Heart right ventricle (tissue), 16 donors: ENCODE data around the gene E4F1. TPM values are rescaled to one million over a fixed set of nuclear protein-coding genes. Genes with fewer than 3 reads are reported as not detected.
A peak's percentile ranks its signal among the peaks of the same experiment; 100 is the strongest.

ENCODE experiments used
- ATAC-seq, 8 donors: fragments of 200-7000 bp; cut with Tn5 transposase; one replicate each; pipeline ENCODE4 v1.9.1; 2020; ENCODE audit warnings: mild to moderate bottlenecking in 8 of 8, moderate library complexity in 8 of 8, moderate number of reproducible peaks in 1 of 8
- DNase-seq, 2 donors: peaks; one replicate each; pipeline ENCODE4 v3.0.0-alpha.2; 2020
- H3K27ac ChIP-seq, 10 donors: fragments of 200-600 bp; sonication (generic) in 2 of 10; one replicate each; pipeline versions ENCODE4 v1.5.0 to v1.8.0; 2020 to 2022; ENCODE audit warnings: mild to moderate bottlenecking in 3 of 10
- H3K27me3 ChIP-seq, 7 donors: fragments of 200-600 bp; one replicate each; pipeline ENCODE4 v1.8.0; 2021 to 2022; ENCODE audit warnings: mild to moderate bottlenecking in 2 of 7
- H3K36me3 ChIP-seq, 9 donors: fragments of 200-600 bp; sonication (generic) in 1 of 9; one replicate each; pipeline versions ENCODE4 v1.5.0 to v1.8.0; 2020 to 2022; ENCODE audit warnings: mild to moderate bottlenecking in 2 of 9
- H3K4me1 ChIP-seq, 9 donors: fragments of 200-600 bp; sonication (generic) in 1 of 9; one replicate each; pipeline versions ENCODE4 v1.5.0 to v1.8.0; 2020 to 2022; ENCODE audit warnings: mild to moderate bottlenecking in 4 of 9
- H3K4me3 ChIP-seq, 10 donors: fragments of 200-600 bp; sonication (generic) in 2 of 10; one replicate each; pipeline versions ENCODE4 v1.5.0 to v1.8.0; 2020 to 2022; ENCODE audit warnings: mild to moderate bottlenecking in 7 of 10, moderate library complexity in 2 of 10
- H3K9me3 ChIP-seq, 11 donors: fragments of 200-600 bp in 10 of 11; sonication (generic) in 2 of 11; one replicate each; pipeline versions ENCODE4 v1.5.0 to v1.8.0; 2013 to 2022; ENCODE audit warnings: mild to moderate bottlenecking in 2 of 11, control low read depth in 1 of 11, moderate library complexity in 1 of 11
- WGBS, 2 donors: extraction: QIAGEN DNeasy Blood & Tissue Kit; methylation state at CpG; one replicate each; pipeline ENCODE4 v1.1.7; 2013; ENCODE audit warnings: inconsistent platforms in 1 of 2; 5-methylcytosine and 5-hydroxymethylcytosine counted together
- intact Hi-C, 10 donors: fragments of 100-400 bp; cut with DNase I; formaldehyde crosslinking; loops; one replicate each; pipeline versions ENCODE4 v1.11.1 to v1.14.2; 2022
- polyA plus RNA-seq, 2 donors: library from polyadenylated mRNA; stranded (reverse); fragments of 200-250 nt; gene quantifications; one replicate each; pipeline ENCODE4 v1.2.3, GENCODE V29; 2013
- total RNA-seq, 10 donors: library from RNA; stranded (reverse); fragmentation: NEBNext Ultra II Directional in 3 of 10; extraction: Animal tissue kit (Norgen Biotek cat#: 25700) in 3 of 10; gene quantifications; one replicate each; pipeline versions ENCODE4 v1.2.1 to v1.2.4, GENCODE V29; 2021 to 2023
- TF ChIP-seq, protein P1 (sequence below), 9 donors: fragments of 200-600 bp; sonication (generic) in 2 of 9; IDR thresholded peaks; one replicate each; pipeline versions ENCODE4 v1.5.0 to v1.8.0; 2021 to 2022; ENCODE audit warnings: antibody characterized with exemption in 9 of 9, mild to moderate bottlenecking in 5 of 9, moderate library complexity in 1 of 9
- donor health status: Arrhythmogenic right ventricular cardiomyopathy.
- donor health status: ischemic (EF 13 %, LVEDD 7.1; RV severe dilation, severe dysfunction).
- donor health status: healthy with polysubstance abuse.
- donor health status: DM: no; HTN: yes; CAD: no.
- donor health status: DM: no; HTN: no; CAD: no.
- donor health status: ischemic (EF 25% LVEDD 6.9; RV normal size, moderate dysfunction).
- donor health status: ischemic (EF 25% LVEDD 5.7; RV mildly dilated, moderate dysfunction).
- donor health status: healthy.
- donor health status: DM: yes; HTN: yes; CAD: no.
- donor health status: Ischemic cardiomyopathy.
- donor health status: ischemic (EF 35%, LVEDD 5.7; RV mildly dilated, moderate dysfunction).
- donor health status: nonischemic (EF 11% LVEDD 7.7; RV severe dilation, severe dysfunction).
- donor health status: DM: yes; HTN: yes; CAD: no.
- donor health status: PGD.
- donor health status: ischemic (EF 29% LVEDD 5.4; RV normal size, mild dysfunction).
- donor health status: nonischemic (EF 23%, LVEDD 6.1; RV moderate dilation, normal function).

The E4F1 gene
- total and polyA plus RNA-seq, 12 donors: 8.4 to 34.8 (median 10.9) TPM

DNA sequence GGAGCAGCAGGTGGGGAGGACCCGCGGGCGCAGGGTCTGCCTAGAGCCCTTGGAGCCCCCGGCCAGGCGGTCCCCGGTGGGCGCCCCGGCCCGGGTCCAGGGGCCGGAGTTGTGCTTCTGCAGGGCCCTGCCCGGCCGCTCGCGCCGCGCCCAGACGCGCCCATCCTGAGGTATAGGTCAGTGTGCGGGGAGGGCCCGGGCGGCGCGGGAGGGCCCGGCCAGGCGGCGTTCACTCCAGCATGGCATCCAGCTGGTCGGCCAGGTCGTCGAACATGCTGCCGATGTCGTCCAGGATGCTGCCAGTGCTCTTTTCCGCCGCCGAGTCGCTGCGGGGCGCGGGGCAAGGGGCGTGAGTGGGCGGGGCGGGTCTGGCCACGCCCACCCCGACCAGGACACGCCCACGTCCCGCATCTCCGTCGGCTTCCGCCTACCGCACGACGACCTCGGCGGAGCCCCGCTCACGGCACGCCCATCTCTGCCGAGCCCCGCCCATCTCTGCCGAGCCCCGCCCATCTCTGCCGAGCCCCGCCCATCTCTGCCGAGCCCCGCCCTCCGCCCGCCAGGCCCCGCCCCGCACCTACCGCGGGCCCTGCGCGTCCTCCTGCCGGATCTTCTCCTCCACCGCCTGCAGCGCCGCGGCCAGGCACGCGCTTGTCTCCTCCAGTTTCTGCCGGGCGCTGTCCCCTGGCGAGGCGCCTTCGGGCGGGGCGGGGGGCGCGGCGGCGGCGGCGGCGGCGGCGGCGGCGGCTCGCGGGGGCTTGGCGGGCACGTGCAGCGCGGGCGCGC lies 44.9 kb upstream of the E4F1 start:
- intact Hi-C loops: no loop called here
- H3K27me3 ChIP-seq: peaks cover 0 to 3% (median 0%) of the 10 kb centered on the region in 7 donors
- ATAC-seq (peak in 3 of 8 donors; percentile 9 to 49 (median 16)), DNase-seq (no peak)
- 30 to 34% methylated on average over 76 to 105 of the region's 106 CpGs for WGBS, 2 donors
- H3K4me3 ChIP-seq: no peak overlapping the region
- no peaks in the 10 kb centered on the region for H3K4me1 ChIP-seq
- peaks cover 0 to 47% (median 25%) of the 10 kb centered on the region in 9 donors for H3K36me3 ChIP-seq
- no peak overlapping the region for H3K27ac ChIP-seq
- no peaks in the 10 kb centered on the region for H3K9me3 ChIP-seq
- TF ChIP-seq, protein P1, sequence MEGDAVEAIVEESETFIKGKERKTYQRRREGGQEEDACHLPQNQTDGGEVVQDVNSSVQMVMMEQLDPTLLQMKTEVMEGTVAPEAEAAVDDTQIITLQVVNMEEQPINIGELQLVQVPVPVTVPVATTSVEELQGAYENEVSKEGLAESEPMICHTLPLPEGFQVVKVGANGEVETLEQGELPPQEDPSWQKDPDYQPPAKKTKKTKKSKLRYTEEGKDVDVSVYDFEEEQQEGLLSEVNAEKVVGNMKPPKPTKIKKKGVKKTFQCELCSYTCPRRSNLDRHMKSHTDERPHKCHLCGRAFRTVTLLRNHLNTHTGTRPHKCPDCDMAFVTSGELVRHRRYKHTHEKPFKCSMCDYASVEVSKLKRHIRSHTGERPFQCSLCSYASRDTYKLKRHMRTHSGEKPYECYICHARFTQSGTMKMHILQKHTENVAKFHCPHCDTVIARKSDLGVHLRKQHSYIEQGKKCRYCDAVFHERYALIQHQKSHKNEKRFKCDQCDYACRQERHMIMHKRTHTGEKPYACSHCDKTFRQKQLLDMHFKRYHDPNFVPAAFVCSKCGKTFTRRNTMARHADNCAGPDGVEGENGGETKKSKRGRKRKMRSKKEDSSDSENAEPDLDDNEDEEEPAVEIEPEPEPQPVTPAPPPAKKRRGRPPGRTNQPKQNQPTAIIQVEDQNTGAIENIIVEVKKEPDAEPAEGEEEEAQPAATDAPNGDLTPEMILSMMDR (IDR thresholded peaks at IDR 0.05): no peak

DNA sequence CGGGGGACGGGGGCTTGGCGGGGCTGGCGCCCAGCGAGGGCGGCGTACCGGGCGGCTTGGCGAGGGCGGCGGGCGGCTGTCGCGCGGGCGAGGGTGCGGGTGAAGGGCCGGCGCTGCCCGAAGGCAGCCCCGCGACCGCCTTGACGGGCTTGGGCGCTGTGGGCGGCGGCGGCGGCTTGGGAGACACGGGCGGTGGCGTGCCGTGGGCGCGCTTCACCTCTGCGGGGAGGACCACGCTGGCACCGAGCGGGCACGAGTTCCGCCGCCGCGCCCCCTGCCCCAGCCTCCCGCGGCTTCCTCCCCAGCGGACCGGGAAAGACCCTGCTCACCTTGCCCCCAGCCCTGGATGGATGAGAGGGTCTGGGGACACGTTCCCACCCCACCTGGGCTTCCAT lies 44.3 kb upstream of the E4F1 start:
- no peak overlapping the region for H3K4me3 ChIP-seq
- TF ChIP-seq, protein P1 (IDR thresholded peaks at IDR 0.05): no peak
- H3K36me3 ChIP-seq: peaks cover 0 to 41% (median 23%) of the 10 kb centered on the region in 9 donors
- no peak overlapping the region for H3K27ac ChIP-seq
- H3K9me3 ChIP-seq: no peaks in the 10 kb centered on the region
- intact Hi-C loops: no loop called here
- DNase-seq: no peak
- ATAC-seq: no peak
- no peaks in the 10 kb centered on the region for H3K4me1 ChIP-seq
- 22 to 39% methylated on average over 36 to 50 of the region's 50 CpGs for WGBS, 2 donors
- H3K27me3 ChIP-seq: peaks cover 0 to 3% (median 0%) of the 10 kb centered on the region in 7 donors

DNA sequence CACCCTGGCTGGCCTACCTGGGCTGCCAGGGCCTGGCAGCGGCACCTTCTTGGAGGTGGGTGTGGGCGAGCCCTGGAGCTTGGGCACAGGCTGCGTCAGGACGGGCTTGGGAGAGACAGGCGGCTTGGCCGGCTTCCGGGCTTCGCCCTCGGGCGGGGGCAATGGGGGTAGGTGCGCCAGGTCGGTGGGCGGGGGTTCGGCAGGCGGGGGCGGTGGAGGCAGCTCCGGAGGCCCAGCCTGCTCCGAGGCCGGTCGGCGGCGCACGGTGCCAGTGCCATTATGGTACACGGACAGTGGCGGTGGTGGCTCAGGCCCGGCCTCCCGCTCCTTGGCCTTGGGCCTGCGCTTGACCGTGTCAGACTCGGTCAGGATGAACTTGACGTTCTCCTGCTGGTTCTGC lies 43.8 kb upstream of the E4F1 start:
- Histone ChIP-seq H3K4me3 (no peak overlapping the region), H3K27ac (no peak overlapping the region), H3K27me3 (peaks cover 0 to 3% (median 0%) of the 10 kb centered on the region in 7 donors), H3K36me3 (peaks cover 0 to 36% (median 18%) of the 10 kb centered on the region in 9 donors), H3K9me3 (no peaks in the 10 kb centered on the region), H3K4me1 (no peaks in the 10 kb centered on the region)
- DNase-seq (no peak), ATAC-seq (peak in 1 of 8 donors; percentile 2)
- intact Hi-C loops: no loop called here
- WGBS, 2 donors: 94 to 95% methylated on average over 22 to 31 of the region's 31 CpGs
- TF ChIP-seq, protein P1 (IDR thresholded peaks at IDR 0.05): no peak

DNA sequence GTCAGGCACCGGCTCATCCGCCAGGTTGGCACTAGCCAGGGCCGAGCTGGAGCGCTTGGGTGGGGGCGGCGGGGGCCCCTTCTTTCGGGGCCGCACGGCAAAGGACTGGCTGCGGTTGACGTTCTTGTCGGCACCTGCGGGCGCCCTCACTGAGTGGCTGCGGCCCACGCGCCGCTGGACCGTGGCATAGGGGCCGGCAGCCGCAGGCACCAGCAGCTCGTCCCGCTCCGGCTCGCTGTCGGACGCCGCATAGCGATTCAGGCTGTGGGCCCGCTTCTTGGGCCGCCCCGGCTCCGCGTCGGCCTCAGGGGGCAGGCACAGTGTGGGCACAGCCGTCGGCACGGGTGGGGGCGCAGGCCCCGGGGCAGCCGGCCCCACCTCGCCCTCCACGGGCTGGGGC lies 42.9 kb upstream of the E4F1 start:
- Histone ChIP-seq H3K9me3 (no peaks in the 10 kb centered on the region), H3K4me1 (no peaks in the 10 kb centered on the region), H3K27me3 (peaks cover 0 to 3% (median 0%) of the 10 kb centered on the region in 7 donors), H3K4me3 (no peak overlapping the region), H3K36me3 (peaks cover 0 to 28% (median 12%) of the 10 kb centered on the region in 9 donors), H3K27ac (no peak overlapping the region)
- TF ChIP-seq, protein P1 (IDR thresholded peaks at IDR 0.05): no peak
- ATAC-seq (no peak), DNase-seq (no peak)
- 96% methylated on average over 41 to 43 of the region's 43 CpGs for WGBS, 2 donors
- intact Hi-C loops: no loop called here
